Chondrocyte (in vitro differentiated cells): ENCODE results near the gene AGBL5. TPM values are rescaled to one million over a fixed set of nuclear protein-coding genes. Genes with fewer than 3 reads are reported as not detected.

Source experiments
- DNase-seq: peaks from one replicate; pipeline ENCODE4 v3.0.0; 2021; ENCODE audit warnings: mixed read lengths, low spot score
- H3K27ac Mint-ChIP-seq: one replicate; pipeline ENCODE4 v1.8.0; 2021; ENCODE audit warnings: mild to moderate bottlenecking, moderate library complexity, mixed read lengths; ENCODE audit not compliant: unreplicated experiment
- H3K27me3 Mint-ChIP-seq: 2 replicates; pipeline ENCODE4 v1.8.0; 2021; ENCODE audit warnings: low read depth, mixed read lengths
- H3K36me3 Mint-ChIP-seq: 2 replicates; pipeline ENCODE4 v1.8.0; 2021; ENCODE audit warnings: low read depth, mixed read lengths
- H3K4me1 Mint-ChIP-seq: 2 replicates; pipeline ENCODE4 v1.8.0; 2021; ENCODE audit warnings: low read depth, mild to moderate bottlenecking, mixed read lengths
- H3K4me3 Mint-ChIP-seq: one replicate; pipeline ENCODE4 v1.8.0; 2021; ENCODE audit warnings: mild to moderate bottlenecking, moderate library complexity, mixed read lengths; ENCODE audit not compliant: unreplicated experiment
- H3K9me3 Mint-ChIP-seq: 2 replicates; pipeline ENCODE4 v1.8.0; 2021; ENCODE audit warnings: low read depth, mixed read lengths
- CTCF ChIP-seq: fragments of 200-600 bp; sonication (generic); IDR thresholded peaks from 2 replicates; pipeline ENCODE4 v1.5.0; 2021; ENCODE audit warnings: antibody characterized with exemption, mild to moderate bottlenecking, moderate library complexity
- total RNA-seq: library from RNA; stranded (reverse); gene quantifications from 3 replicates; pipeline ENCODE4 v1.2.1, GENCODE V29; 2021

AGBL5 gene
- total RNA-seq, 1 donor from 2014 or later, result 16.3 TPM

- H3K9me3 Mint-ChIP-seq, result no peaks in the 10 kb centered on the region
- no peaks in the 10 kb centered on the region for H3K27me3 Mint-ChIP-seq
- H3K4me3 Mint-ChIP-seq, result no peak overlapping the region
- no peak for TF ChIP-seq CTCF
- peaks cover 51% of the 10 kb centered on the region for H3K4me1 Mint-ChIP-seq
- peaks cover 7% of the 10 kb centered on the region for H3K36me3 Mint-ChIP-seq
- no peak overlapping the region for H3K27ac Mint-ChIP-seq
- DNase-seq, result no peak
These were observed 30.7 kb downstream of the AGBL5 start for GRCh38 chr2:27081984-27082772.

GRCh38 chr2:27082773-27083409, 31.4 kb downstream of the AGBL5 start:
- H3K4me3 Mint-ChIP-seq, result no peak overlapping the region
- H3K27ac Mint-ChIP-seq, result no peak overlapping the region
- H3K9me3 Mint-ChIP-seq, result no peaks in the 10 kb centered on the region
- peaks cover 47% of the 10 kb centered on the region for H3K4me1 Mint-ChIP-seq
- TF ChIP-seq CTCF, result no peak
- no peaks in the 10 kb centered on the region for H3K27me3 Mint-ChIP-seq
- peaks cover 7% of the 10 kb centered on the region for H3K36me3 Mint-ChIP-seq
- DNase-seq, result no peak

GRCh38 chr2:27083410-27084296, 32.2 kb downstream of the AGBL5 start:
- H3K27ac Mint-ChIP-seq, result peak overlapping the region; percentile 49
- TF ChIP-seq CTCF, result no peak
- no peaks in the 10 kb centered on the region for H3K9me3 Mint-ChIP-seq
- H3K4me1 Mint-ChIP-seq, result peaks cover 40% of the 10 kb centered on the region
- H3K4me3 Mint-ChIP-seq, result no peak overlapping the region
- peaks cover 7% of the 10 kb centered on the region for H3K36me3 Mint-ChIP-seq
- no peak for DNase-seq
- no peaks in the 10 kb centered on the region for H3K27me3 Mint-ChIP-seq

GRCh38 chr2:27084297-27085061, 33.0 kb downstream of the AGBL5 start:
- peaks cover 36% of the 10 kb centered on the region for H3K4me1 Mint-ChIP-seq

More at GRCh38 chr2:27084297-27085061, 33.0 kb downstream of the AGBL5 start:
- no peaks in the 10 kb centered on the region for H3K9me3 Mint-ChIP-seq
- DNase-seq, result no peak
- peak overlapping the region; percentile 49 for H3K27ac Mint-ChIP-seq
- H3K4me3 Mint-ChIP-seq, result no peak overlapping the region
- H3K36me3 Mint-ChIP-seq, result peaks cover 7% of the 10 kb centered on the region
- no peak for TF ChIP-seq CTCF
- no peaks in the 10 kb centered on the region for H3K27me3 Mint-ChIP-seq
